Stimulated activated CD4-positive, alpha-beta T cell treated with anti-CD3 and anti-CD28 coated beads, TNF-alpha, amount 100 ng/mL, for 4 hours (primary cell): ENCODE measurements around the gene KIAA1217.
"Not testable (repeated sequence)": the region's sequence is repeated elsewhere in the genome, so short reads cannot be mapped to it uniquely, and the experiment has no call there.

ENCODE experiments used
- DNase-seq, 3 experiments: peaks; one replicate each; pipeline ENCODE4 v3.0.0-alpha.2; 2020; ENCODE audit warnings: low read depth in 3 of 3

KIAA1217 gene

GRCh38 chr10:24442641-24443174, 233.8 kb downstream of the KIAA1217 start:
- not testable (repeated sequence) for DNase-seq

GRCh38 chr10:24444337-24444736, 235.4 kb downstream of the KIAA1217 start:
- no peak for DNase-seq

- DNase-seq: not testable (repeated sequence)
Observed at GRCh38 chr10:24445958-24446357, 237.0 kb downstream of the KIAA1217 start.

GRCh38 chr10:24446739-24447138, 237.8 kb downstream of the KIAA1217 start:
- DNase-seq: no peak

- DNase-seq: no peak
Observed at GRCh38 chr10:24448351-24448999, 239.5 kb downstream of the KIAA1217 start.

GRCh38 chr10:24449321-24449740, 240.4 kb downstream of the KIAA1217 start:
- DNase-seq: no peak

GRCh38 chr10:24449769-24450310, 240.9 kb downstream of the KIAA1217 start:
- DNase-seq: no peak

GRCh38 chr10:24451325-24451820, 242.4 kb downstream of the KIAA1217 start:
- no peak for DNase-seq

GRCh38 chr10:24452030-24452429, 243.1 kb downstream of the KIAA1217 start:
- DNase-seq: no peak

GRCh38 chr10:24453404-24453830, 244.5 kb downstream of the KIAA1217 start:
- DNase-seq: no peak

GRCh38 chr10:24453973-24454372, 245.0 kb downstream of the KIAA1217 start:
- DNase-seq: no peak

- no peak for DNase-seq
Observed at GRCh38 chr10:24455447-24455846, 246.5 kb downstream of the KIAA1217 start.

GRCh38 chr10:24456322-24456721, 247.4 kb downstream of the KIAA1217 start:
- DNase-seq: no peak

- no peak for DNase-seq
Observed at GRCh38 chr10:24457661-24458318, 248.9 kb downstream of the KIAA1217 start.

GRCh38 chr10:24459836-24460235, 250.9 kb downstream of the KIAA1217 start:
- no peak for DNase-seq

GRCh38 chr10:24462291-24462813, 253.4 kb downstream of the KIAA1217 start:
- DNase-seq: no peak

GRCh38 chr10:24462889-24463552, 254.1 kb downstream of the KIAA1217 start:
- no peak for DNase-seq

- DNase-seq: no peak
Observed at GRCh38 chr10:24463611-24464426, 254.9 kb downstream of the KIAA1217 start.

GRCh38 chr10:24465124-24465874, 256.4 kb downstream of the KIAA1217 start:
- no peak for DNase-seq
